IgD-negative memory B cell (primary cell): Measurements from ENCODE around the gene NMNAT2. TPM values are rescaled to one million over a fixed set of nuclear protein-coding genes. Genes with fewer than 3 reads are reported as not detected.
"Not testable (repeated sequence)": the region's sequence is repeated elsewhere in the genome, so short reads cannot be mapped to it uniquely, and the experiment has no call there.

ENCODE experiments used
- H3K27ac Mint-ChIP-seq, 3 donors: one replicate each; pipeline ENCODE4 v1.8.0; 2020 to 2022; ENCODE audit warnings: mild to moderate bottlenecking in 3 of 3, mixed read lengths in 3 of 3, moderate library complexity in 1 of 3
- H3K27me3 Mint-ChIP-seq: one replicate; pipeline ENCODE4 v1.8.0; 2021; ENCODE audit warnings: mixed read lengths
- H3K36me3 Mint-ChIP-seq: one replicate; pipeline ENCODE4 v1.8.0; 2020; ENCODE audit warnings: mild to moderate bottlenecking, mixed read lengths
- H3K4me1 Mint-ChIP-seq, 3 donors: one replicate each; pipeline ENCODE4 v1.8.0; 2020 to 2022; ENCODE audit warnings: mixed read lengths in 3 of 3, mild to moderate bottlenecking in 1 of 3
- H3K4me3 Mint-ChIP-seq, 4 donors: one replicate each; pipeline ENCODE4 v1.8.0; 2020 to 2022; ENCODE audit warnings: mild to moderate bottlenecking in 4 of 4, mixed read lengths in 4 of 4, moderate library complexity in 3 of 4
- H3K9me3 Mint-ChIP-seq, 3 donors: one replicate each; pipeline ENCODE4 v1.8.0; 2020 to 2021; ENCODE audit warnings: mixed read lengths in 3 of 3, mild to moderate bottlenecking in 1 of 3
- polyA plus RNA-seq: library from polyadenylated mRNA; unstranded; fragments of 300-500 nt; fragmentation: Illumina TruSeq; gene quantifications from one replicate; pipeline ENCODE4 v1.2.3, GENCODE V29; 2021

Gene NMNAT2
- polyA plus RNA-seq, 1 donor from 2014 or later = not detected

- Mint-ChIP-seq H3K36me3 (peaks cover 1% of the 10 kb centered on the region), H3K4me1 (peaks cover 0 to 1% (median 0%) of the 10 kb centered on the region in 3 donors), H3K9me3 (no peaks in the 10 kb centered on the region), H3K27ac (no peak overlapping the region), H3K4me3 (no peak overlapping the region), H3K27me3 (peaks cover 15% of the 10 kb centered on the region)
Observed at GRCh38 chr1:183285256-183285655, 132.9 kb downstream of the NMNAT2 start.

DNA sequence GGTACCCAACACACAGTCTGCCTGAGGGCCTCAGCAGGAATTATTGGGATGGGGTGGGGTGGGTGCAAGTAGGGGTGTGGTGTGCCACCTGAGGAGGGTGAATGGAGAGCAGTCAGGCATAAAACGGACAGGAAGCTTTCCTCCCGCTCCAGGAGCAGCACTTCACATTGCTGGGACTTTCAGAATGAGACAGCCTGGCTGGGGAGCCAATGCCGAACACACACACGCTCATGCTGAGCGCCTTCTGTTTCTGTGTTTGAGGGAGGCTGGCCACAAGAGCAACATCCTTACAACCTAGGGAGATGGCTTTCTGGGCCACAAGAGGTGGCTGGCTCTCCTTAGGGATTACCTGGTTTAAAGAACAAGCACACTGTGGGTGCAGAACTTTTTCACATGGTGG lies 134.1 kb downstream of the NMNAT2 start:
- H3K4me1 Mint-ChIP-seq = peaks cover 0 to 1% (median 0%) of the 10 kb centered on the region in 3 donors
- H3K27ac Mint-ChIP-seq = no peak overlapping the region
- H3K4me3 Mint-ChIP-seq = no peak overlapping the region
- no peaks in the 10 kb centered on the region for H3K9me3 Mint-ChIP-seq
- peaks cover 15% of the 10 kb centered on the region for H3K27me3 Mint-ChIP-seq
- H3K36me3 Mint-ChIP-seq = peaks cover 1% of the 10 kb centered on the region

DNA sequence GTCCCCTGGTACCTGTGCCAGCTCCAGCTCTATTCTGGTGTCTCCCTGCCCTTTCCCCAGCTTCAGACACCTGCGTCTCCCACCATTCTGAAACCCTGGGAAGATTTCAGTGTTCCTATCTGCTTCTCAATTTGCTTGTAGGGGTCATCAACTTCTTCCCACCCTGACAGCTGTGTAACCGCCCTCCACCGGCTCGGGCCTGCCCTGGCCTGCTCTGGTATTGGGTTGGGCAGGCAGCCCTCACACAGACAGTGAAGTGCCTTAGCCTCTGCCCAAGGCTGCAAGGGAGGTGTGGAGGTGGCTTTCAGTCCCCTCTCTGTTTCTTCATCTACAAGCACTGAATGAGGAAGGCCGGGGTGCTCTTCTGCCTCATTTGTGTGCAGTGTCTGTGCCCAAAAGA lies 134.9 kb downstream of the NMNAT2 start:
- H3K4me3 Mint-ChIP-seq = no peak overlapping the region
- H3K27me3 Mint-ChIP-seq = peaks cover 12% of the 10 kb centered on the region
- H3K36me3 Mint-ChIP-seq = peaks cover 1% of the 10 kb centered on the region
- no peak overlapping the region for H3K27ac Mint-ChIP-seq
- H3K9me3 Mint-ChIP-seq = no peaks in the 10 kb centered on the region
- H3K4me1 Mint-ChIP-seq = peaks cover 0 to 1% (median 0%) of the 10 kb centered on the region in 3 donors

DNA sequence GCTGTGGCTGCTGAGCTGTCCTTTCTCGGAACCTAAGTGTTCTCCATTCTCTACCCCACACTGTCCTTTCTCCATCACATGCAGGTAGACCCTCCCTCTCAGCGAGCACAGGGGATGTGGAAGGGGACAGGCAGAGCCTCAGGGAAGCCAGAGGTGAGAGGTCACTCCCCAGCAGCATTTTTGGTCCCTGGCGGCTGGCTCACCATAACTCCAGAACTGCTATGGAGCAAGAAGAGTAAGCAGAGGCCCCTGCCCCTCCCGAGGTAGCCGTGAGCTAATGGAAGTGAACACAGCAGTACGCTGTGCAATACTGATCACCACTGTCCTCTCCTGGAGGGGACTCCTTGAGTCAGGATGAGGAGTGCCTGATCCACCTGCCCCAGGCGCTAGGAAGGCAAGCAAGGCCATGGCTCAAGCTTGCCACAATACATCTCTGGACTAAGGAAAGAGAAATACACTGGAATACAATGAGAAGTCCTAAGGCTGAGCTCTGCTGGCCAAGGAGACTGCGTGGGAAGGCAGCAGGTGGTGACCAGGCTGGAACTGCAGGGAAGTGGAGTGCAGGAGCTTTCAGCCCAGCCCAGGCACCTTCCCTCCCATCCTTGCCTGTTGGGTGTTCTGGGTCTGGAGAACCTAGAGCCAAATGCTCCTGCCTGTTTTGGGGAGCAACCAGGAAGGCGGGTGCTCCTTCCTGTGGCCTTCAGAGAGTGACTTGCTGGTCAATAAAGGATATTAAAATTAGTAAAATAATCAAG lies 135.9 kb downstream of the NMNAT2 start:
- Mint-ChIP-seq H3K36me3 (peaks cover 1% of the 10 kb centered on the region), H3K27me3 (peaks cover 15% of the 10 kb centered on the region), H3K4me3 (no peak overlapping the region), H3K27ac (peak overlapping the region in 1 of 3 donors; percentile 28), H3K4me1 (peaks cover 0 to 1% (median 0%) of the 10 kb centered on the region in 3 donors), H3K9me3 (no peaks in the 10 kb centered on the region)

- Mint-ChIP-seq H3K9me3 (no peaks in the 10 kb centered on the region), H3K27ac (no peak overlapping the region)
Observed at GRCh38 chr1:183281553-183282091, 136.6 kb downstream of the NMNAT2 start.

GRCh38 chr1:183281039-183281438 lies 137.1 kb downstream of the NMNAT2 start:
- no peak overlapping the region for H3K4me3 Mint-ChIP-seq
- peaks cover 15% of the 10 kb centered on the region for H3K27me3 Mint-ChIP-seq
- H3K4me1 Mint-ChIP-seq = peaks cover 0 to 1% (median 0%) of the 10 kb centered on the region in 3 donors
- no peaks in the 10 kb centered on the region for H3K9me3 Mint-ChIP-seq
- peaks cover 1% of the 10 kb centered on the region for H3K36me3 Mint-ChIP-seq
- no peak overlapping the region for H3K27ac Mint-ChIP-seq

More at GRCh38 chr1:183281553-183282091, 136.6 kb downstream of the NMNAT2 start:
- H3K4me3 Mint-ChIP-seq = no peak overlapping the region
- H3K36me3 Mint-ChIP-seq = peaks cover 1% of the 10 kb centered on the region
- H3K4me1 Mint-ChIP-seq = peaks cover 0 to 1% (median 0%) of the 10 kb centered on the region in 3 donors
- H3K27me3 Mint-ChIP-seq = peaks cover 15% of the 10 kb centered on the region

- peak overlapping the region in 1 of 3 donors; percentile 74 for H3K27ac Mint-ChIP-seq
- no peak overlapping the region for H3K4me3 Mint-ChIP-seq
- no peaks in the 10 kb centered on the region for H3K9me3 Mint-ChIP-seq
- peaks cover 1% of the 10 kb centered on the region for H3K36me3 Mint-ChIP-seq
- peaks cover 15% of the 10 kb centered on the region for H3K27me3 Mint-ChIP-seq
- H3K4me1 Mint-ChIP-seq = peaks cover 0 to 1% (median 0%) of the 10 kb centered on the region in 3 donors
Observed at GRCh38 chr1:183279835-183280234, 138.3 kb downstream of the NMNAT2 start.

DNA sequence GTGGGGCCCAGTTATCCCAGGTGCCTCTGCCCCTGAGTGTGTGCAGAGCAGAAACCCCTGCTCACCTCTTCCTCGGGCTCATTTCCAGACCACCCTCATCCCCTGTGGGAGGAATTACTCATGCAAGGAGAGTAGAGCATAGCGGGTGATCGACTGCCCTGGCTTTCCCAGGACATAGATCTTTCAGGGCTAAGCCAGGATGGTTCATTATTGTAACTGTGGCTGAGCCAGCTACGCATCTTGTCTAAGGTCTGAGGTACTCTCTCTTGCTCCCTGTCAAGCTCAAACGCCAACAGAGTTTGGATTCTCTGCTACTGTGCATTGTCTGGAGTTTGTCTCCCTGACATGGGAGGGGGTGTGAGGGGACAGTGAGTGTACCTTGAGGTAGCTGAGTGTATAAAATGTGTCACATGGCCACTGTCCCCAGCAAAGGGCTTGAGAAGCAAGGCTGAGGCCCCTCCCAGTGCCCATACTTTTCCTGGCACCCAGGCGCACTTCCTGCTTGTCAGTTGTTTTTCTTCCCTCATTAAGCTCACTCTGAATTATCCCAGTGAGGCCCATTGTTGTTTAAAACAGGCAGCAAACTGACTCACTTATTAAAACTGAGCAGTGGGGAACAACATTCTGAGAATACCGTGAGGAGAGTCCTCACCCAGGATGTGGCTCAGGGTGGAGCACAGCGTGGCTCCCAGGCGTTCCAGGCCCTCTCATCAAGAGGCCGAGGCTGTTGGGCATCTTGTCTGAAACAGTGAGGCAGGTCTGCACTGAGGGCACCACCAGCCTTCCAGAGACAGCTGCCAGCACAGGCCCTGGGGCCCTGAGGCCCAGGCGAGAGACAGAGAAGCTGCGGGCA lies 139.2 kb downstream of the NMNAT2 start:
- Mint-ChIP-seq H3K36me3 (no peaks in the 10 kb centered on the region), H3K27me3 (peaks cover 10% of the 10 kb centered on the region), H3K4me1 (peaks cover 0 to 1% (median 0%) of the 10 kb centered on the region in 3 donors), H3K9me3 (no peaks in the 10 kb centered on the region), H3K27ac (no peak overlapping the region), H3K4me3 (no peak overlapping the region)

GRCh38 chr1:183277821-183278738 lies 140.1 kb downstream of the NMNAT2 start:
- peaks cover 0 to 1% (median 0%) of the 10 kb centered on the region in 3 donors for H3K4me1 Mint-ChIP-seq
- no peaks in the 10 kb centered on the region for H3K9me3 Mint-ChIP-seq
- H3K27ac Mint-ChIP-seq = no peak overlapping the region
- peaks cover 10% of the 10 kb centered on the region for H3K27me3 Mint-ChIP-seq
- no peak overlapping the region for H3K4me3 Mint-ChIP-seq
- H3K36me3 Mint-ChIP-seq = no peaks in the 10 kb centered on the region

GRCh38 chr1:183276386-183277080 lies 141.6 kb downstream of the NMNAT2 start:
- H3K4me3 Mint-ChIP-seq = no peak overlapping the region
- peaks cover 0 to under 1% (median 0%) of the 10 kb centered on the region in 3 donors for H3K4me1 Mint-ChIP-seq

GRCh38 chr1:183275322-183275721 lies 142.9 kb downstream of the NMNAT2 start:
- Mint-ChIP-seq H3K9me3 (no peaks in the 10 kb centered on the region), H3K4me3 (no peak overlapping the region), H3K27me3 (peaks cover 6% of the 10 kb centered on the region), H3K4me1 (no peaks in the 10 kb centered on the region), H3K36me3 (no peaks in the 10 kb centered on the region), H3K27ac (no peak overlapping the region)

More at GRCh38 chr1:183276386-183277080, 141.6 kb downstream of the NMNAT2 start:
- H3K27ac Mint-ChIP-seq = no peak overlapping the region
- no peaks in the 10 kb centered on the region for H3K9me3 Mint-ChIP-seq
- no peaks in the 10 kb centered on the region for H3K36me3 Mint-ChIP-seq
- H3K27me3 Mint-ChIP-seq = peaks cover 8% of the 10 kb centered on the region

GRCh38 chr1:183274836-183275235 lies 143.3 kb downstream of the NMNAT2 start:
- Mint-ChIP-seq H3K4me1 (no peaks in the 10 kb centered on the region), H3K27me3 (peaks cover 6% of the 10 kb centered on the region), H3K4me3 (no peak overlapping the region), H3K36me3 (no peaks in the 10 kb centered on the region), H3K9me3 (no peaks in the 10 kb centered on the region), H3K27ac (no peak overlapping the region)

GRCh38 chr1:183273984-183274383 lies 144.2 kb downstream of the NMNAT2 start:
- not testable (repeated sequence) for H3K27ac Mint-ChIP-seq, H3K36me3 Mint-ChIP-seq, H3K4me1 Mint-ChIP-seq

DNA sequence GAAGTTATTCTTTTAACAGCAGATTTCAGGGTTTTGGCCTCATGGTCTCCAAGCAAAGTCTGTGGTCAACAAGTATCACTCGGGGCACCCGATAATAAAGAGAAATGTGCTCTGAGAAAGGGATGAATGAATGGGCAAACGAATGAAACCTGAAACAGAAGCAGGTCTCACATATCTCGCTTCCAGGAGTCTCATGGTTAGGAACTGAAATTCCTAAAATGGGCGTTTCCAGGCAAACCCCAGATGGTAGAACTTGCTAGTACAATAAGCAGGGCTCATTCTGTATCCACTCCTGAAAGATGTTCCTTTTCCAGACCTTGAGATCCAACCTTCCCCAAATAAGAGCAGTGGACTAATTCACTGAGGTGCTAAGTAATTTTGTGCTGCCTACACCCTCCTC lies 144.9 kb downstream of the NMNAT2 start:
- H3K27me3 Mint-ChIP-seq = peaks cover 4% of the 10 kb centered on the region
- no peak overlapping the region for H3K4me3 Mint-ChIP-seq
- no peaks in the 10 kb centered on the region for H3K36me3 Mint-ChIP-seq
- no peaks in the 10 kb centered on the region for H3K9me3 Mint-ChIP-seq
- no peak overlapping the region for H3K27ac Mint-ChIP-seq
- H3K4me1 Mint-ChIP-seq = no peaks in the 10 kb centered on the region

More at GRCh38 chr1:183273984-183274383, 144.2 kb downstream of the NMNAT2 start:
- not testable (repeated sequence) for H3K9me3 Mint-ChIP-seq, H3K4me3 Mint-ChIP-seq, H3K27me3 Mint-ChIP-seq
